Astrocyte of the spinal cord (primary cell): Measurements from ENCODE around the gene SCYGR1.
A peak's percentile ranks its signal among the peaks of the same experiment; 100 is the strongest.

Experiments used
- DNase-seq: peaks from one replicate; pipeline ENCODE4 v3.0.0; 2011; ENCODE audit warnings: low read depth, low spot score
- H3K4me3 ChIP-seq: 2 replicates; pipeline ENCODE4 v1.5.1; 2011; ENCODE audit warnings: low read depth, mild to moderate bottlenecking, low read length, moderate library complexity
- in situ Hi-C: cut with HindIII; loops from 2 replicates; pipeline ENCODE4 v1.10.0; 2017; ENCODE audit warnings: low sequenced_read_pairs
- TF ChIP-seq, protein P1 (sequence below): IDR thresholded peaks from 2 replicates; pipeline ENCODE4 v1.5.1; 2012; ENCODE audit warnings: low read depth, mild to moderate bottlenecking, low read length, inconsistent platforms

Gene SCYGR1

DNA sequence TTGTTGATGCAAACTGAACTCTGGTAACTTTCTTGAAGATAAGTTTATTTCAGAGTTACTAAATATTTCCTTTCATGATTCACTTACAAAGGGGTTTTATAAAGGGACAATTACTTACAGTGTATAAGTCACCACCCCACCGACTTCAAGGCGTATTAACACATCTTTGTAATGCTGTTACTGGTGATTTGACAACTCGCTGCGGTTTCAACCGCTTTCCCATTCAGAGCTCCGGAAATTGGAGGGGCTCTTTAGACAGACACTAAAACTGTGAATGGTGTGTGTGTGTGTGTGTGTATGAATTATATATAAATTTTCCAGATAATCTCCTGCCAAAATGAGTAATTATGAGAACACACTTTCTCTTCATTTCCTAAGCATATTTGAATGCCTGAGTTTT is 13.6 kb downstream of the SCYGR1 start:
- DNase-seq, result peak; percentile 59
- no peak overlapping the region for H3K4me3 ChIP-seq
- TF ChIP-seq, protein P1, sequence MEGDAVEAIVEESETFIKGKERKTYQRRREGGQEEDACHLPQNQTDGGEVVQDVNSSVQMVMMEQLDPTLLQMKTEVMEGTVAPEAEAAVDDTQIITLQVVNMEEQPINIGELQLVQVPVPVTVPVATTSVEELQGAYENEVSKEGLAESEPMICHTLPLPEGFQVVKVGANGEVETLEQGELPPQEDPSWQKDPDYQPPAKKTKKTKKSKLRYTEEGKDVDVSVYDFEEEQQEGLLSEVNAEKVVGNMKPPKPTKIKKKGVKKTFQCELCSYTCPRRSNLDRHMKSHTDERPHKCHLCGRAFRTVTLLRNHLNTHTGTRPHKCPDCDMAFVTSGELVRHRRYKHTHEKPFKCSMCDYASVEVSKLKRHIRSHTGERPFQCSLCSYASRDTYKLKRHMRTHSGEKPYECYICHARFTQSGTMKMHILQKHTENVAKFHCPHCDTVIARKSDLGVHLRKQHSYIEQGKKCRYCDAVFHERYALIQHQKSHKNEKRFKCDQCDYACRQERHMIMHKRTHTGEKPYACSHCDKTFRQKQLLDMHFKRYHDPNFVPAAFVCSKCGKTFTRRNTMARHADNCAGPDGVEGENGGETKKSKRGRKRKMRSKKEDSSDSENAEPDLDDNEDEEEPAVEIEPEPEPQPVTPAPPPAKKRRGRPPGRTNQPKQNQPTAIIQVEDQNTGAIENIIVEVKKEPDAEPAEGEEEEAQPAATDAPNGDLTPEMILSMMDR, result no peak
- in situ Hi-C loops, result no loop called here

DNA sequence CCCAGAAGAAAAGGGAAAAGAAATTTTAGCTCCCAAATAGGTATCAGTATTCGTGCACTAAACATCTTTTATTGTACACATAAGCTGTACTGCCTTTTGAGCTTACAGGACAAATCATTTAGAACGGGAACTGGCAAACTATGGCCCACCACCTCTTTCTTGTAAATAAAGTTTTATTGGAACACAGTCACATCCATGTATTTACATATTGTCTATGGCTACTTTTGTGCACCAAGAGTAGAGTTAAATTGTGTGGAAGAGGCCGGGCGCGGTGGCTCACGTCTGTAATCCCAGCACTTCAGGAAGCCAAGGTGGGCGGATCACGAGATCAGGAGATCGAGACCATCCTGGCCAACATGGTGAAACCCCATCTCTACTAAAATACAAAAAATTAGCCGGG is 14.4 kb downstream of the SCYGR1 start:
- in situ Hi-C loops, result no loop called here
- TF ChIP-seq, protein P1, result no peak
- DNase-seq, result no peak
- no peak overlapping the region for H3K4me3 ChIP-seq

DNA sequence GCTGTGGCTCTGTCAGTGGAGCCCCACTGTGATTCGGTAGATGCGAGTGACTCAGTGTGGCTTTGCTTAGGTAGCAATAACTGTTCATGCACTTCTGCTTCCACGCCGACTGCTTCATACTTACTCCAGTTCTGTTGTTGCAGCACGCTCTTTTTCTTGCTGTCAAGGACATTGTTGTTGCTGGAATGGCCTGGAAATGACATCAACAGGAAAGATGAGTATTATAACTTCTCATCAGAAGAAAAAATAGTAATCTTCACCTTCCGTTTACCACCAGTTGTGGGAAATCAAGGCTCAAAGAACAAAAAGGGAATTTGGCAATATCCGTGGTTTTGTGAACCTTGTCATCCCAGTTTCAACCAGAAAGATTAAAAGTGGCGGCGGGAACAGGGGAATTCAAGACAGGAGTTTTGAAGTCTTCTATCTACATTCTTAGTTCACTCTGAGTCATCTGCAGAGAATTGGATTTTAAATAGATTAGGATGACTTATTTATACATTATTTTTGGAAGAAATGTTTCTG is 16.9 kb downstream of the SCYGR1 start:
- no peak overlapping the region for H3K4me3 ChIP-seq
- TF ChIP-seq, protein P1, result no peak
- DNase-seq, result peak; percentile 87
- in situ Hi-C loops, result no loop called here

DNA sequence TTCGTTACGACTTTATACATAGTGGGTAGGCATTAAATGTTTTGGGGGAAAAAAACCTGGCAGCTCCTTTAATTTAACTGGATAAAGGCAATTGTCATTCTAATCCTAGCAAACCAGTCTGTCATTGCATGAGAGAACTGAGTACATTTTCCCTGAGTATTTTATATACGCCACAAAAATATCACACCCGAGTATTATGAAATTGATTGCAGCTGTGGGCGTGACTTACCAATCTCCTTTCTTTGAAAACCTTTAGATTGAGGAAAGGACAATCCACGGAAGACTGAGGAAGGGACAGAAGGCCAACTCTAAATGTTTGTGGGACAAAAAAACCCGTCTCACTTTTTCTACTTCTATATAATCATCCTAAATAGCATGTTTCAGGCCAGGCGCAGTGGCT is 17.7 kb downstream of the SCYGR1 start:
- TF ChIP-seq, protein P1, result no peak
- DNase-seq, result no peak
- H3K4me3 ChIP-seq, result no peak overlapping the region
- in situ Hi-C loops, result no loop called here

DNA sequence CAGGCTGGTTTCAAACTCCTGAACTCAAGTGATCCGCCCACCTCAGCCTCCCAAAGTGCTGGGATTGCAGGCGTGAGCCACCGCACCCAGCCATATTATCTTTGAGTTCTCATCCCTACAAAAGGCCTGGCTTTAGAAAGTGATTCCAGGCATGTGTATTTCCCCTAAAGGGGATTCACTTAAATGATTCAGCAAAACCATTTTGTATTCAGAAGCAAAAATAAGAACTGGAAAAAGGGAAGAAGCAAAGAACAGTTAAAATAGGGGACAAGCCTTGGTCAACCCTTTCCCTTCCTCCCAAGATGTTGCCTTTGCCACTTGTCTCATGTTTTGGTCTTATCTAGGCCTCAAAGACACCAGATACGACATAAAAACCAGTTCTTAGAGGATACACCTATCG is 19.2 kb downstream of the SCYGR1 start:
- TF ChIP-seq, protein P1, result no peak
- no peak overlapping the region for H3K4me3 ChIP-seq
- no peak for DNase-seq
- in situ Hi-C loops, result no loop called here

DNA sequence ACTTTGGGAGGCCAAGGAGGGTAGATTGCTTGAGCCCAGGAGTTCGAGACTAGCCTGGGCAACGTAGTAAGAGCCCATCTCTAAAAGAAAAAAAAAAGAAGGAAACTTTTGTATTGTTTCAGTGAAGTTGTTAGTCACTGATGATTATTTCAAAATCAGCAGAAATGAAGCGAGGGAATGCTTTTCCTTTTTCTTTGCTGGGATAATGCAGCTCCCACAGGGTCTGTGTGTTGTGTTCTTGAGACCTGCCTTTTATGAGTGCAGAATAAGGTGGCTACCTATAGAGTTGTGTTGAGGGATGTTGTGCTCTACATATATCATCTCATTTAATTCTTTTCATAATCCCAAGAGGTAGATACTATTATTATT is 20.3 kb downstream of the SCYGR1 start:
- DNase-seq, result no peak
- TF ChIP-seq, protein P1, result no peak
- in situ Hi-C loops, result no loop called here
- no peak overlapping the region for H3K4me3 ChIP-seq
